NCI-H1105 treated with DMSO at 0.1 percent for 48 hours (cell line): Measurements from ENCODE around the gene DMBX1.

ENCODE experiments used
- DNase-seq: peaks from one replicate; lab custom pipeline; 2025; lab: John Stamatoyannopoulos, UW

The DMBX1 gene

GRCh38 chr1:46489638-46490405 is at the start of gene DMBX1:
Gene DMBX1, plus strand, starts transcription at chr1:46489836. Its CDS starts 17,175 bp downstream, at chr1:46507011.
- peak; percentile 59 for DNase-seq

GRCh38 chr1:46440478-46440877 is 49.2 kb upstream of the DMBX1 start:
- no peak for DNase-seq

GRCh38 chr1:46442317-46443161 is 47.1 kb upstream of the DMBX1 start:
- peak; percentile 24 for DNase-seq

- no peak for DNase-seq
Measured at GRCh38 chr1:46444466-46444865, 45.2 kb upstream of the DMBX1 start.

- no peak for DNase-seq
Measured at GRCh38 chr1:46445773-46446256, 43.8 kb upstream of the DMBX1 start.

- DNase-seq = peak; percentile 72
Measured at GRCh38 chr1:46446646-46447498, 42.8 kb upstream of the DMBX1 start.

- no peak for DNase-seq
Measured at GRCh38 chr1:46447499-46448108, 42.0 kb upstream of the DMBX1 start.

- no peak for DNase-seq
Measured at GRCh38 chr1:46448109-46448911, 41.3 kb upstream of the DMBX1 start.

GRCh38 chr1:46449223-46450159 is 40.1 kb upstream of the DMBX1 start:
- DNase-seq = no peak

- DNase-seq = no peak
Measured at GRCh38 chr1:46450160-46450517, 39.5 kb upstream of the DMBX1 start.

- DNase-seq = no peak
Measured at GRCh38 chr1:46451948-46452930, 37.4 kb upstream of the DMBX1 start.

- DNase-seq = no peak
Measured at GRCh38 chr1:46452931-46453325, 36.7 kb upstream of the DMBX1 start.

GRCh38 chr1:46453449-46453848 is 36.2 kb upstream of the DMBX1 start:
- DNase-seq = no peak

- DNase-seq = peak; percentile 87
Measured at GRCh38 chr1:46455951-46456350, 33.7 kb upstream of the DMBX1 start.

GRCh38 chr1:46456411-46456963 is 33.1 kb upstream of the DMBX1 start:
- peak; percentile 41 for DNase-seq

GRCh38 chr1:46457178-46457577 is 32.5 kb upstream of the DMBX1 start:
- no peak for DNase-seq

- peak; percentile 57 for DNase-seq
Measured at GRCh38 chr1:46458190-46458589, 31.4 kb upstream of the DMBX1 start.

- no peak for DNase-seq
Measured at GRCh38 chr1:46458846-46459245, 30.8 kb upstream of the DMBX1 start.
